Uterus (tissue), 4 donors: Measurements from ENCODE around the gene FSIP1. TPM values are rescaled to one million over a fixed set of nuclear protein-coding genes. Genes with fewer than 3 reads are reported as not detected.

Experiments used
- DNase-seq, 2 donors: peaks; one replicate each; pipeline ENCODE4 v3.0.0-alpha.2; 2019 to 2020
- H3K27ac ChIP-seq, 2 donors: fragments of 200-600 bp; sonication (generic); 1 replicate in 1 of 2; 2 replicates in 1 of 2; pipeline ENCODE4 v1.5.1; 2016 to 2018
- H3K27me3 ChIP-seq, 2 donors: fragments of 200-600 bp; sonication (generic); one replicate each; pipeline ENCODE4 v1.5.1; 2018 to 2019; ENCODE audit warnings: control low read depth in 1 of 2
- H3K36me3 ChIP-seq, 2 donors: fragments of 200-600 bp; sonication (generic); one replicate each; pipeline ENCODE4 v1.5.1; 2019; ENCODE audit warnings: control low read depth in 1 of 2
- H3K4me1 ChIP-seq, 2 donors: fragments of 200-600 bp; sonication (generic); one replicate each; pipeline ENCODE4 v1.5.1; 2018 to 2019; ENCODE audit warnings: control low read depth in 1 of 2
- H3K4me3 ChIP-seq, 2 donors: fragments of 200-600 bp; sonication (generic); 1 replicate in 1 of 2; 2 replicates in 1 of 2; pipeline ENCODE4 v1.5.1; 2018 to 2019; ENCODE audit warnings: mild to moderate bottlenecking in 1 of 2
- H3K9me3 ChIP-seq, 2 donors: fragments of 200-600 bp; sonication (generic); one replicate each; pipeline ENCODE4 v1.5.1; 2019; ENCODE audit warnings: control low read depth in 1 of 2
- CTCF ChIP-seq, 4 experiments: fragments of 200-600 bp in 2 of 4; fragments of 450-650 bp in 2 of 4; sonication (generic) in 2 of 4; IDR thresholded peaks; one replicate each; pipeline ENCODE4 v1.5.1; 2016 to 2019; ENCODE audit warnings: antibody characterized with exemption in 4 of 4, mild to moderate bottlenecking in 2 of 4, moderate library complexity in 1 of 4
- POLR2A ChIP-seq, 2 donors: fragments of 450-650 bp; IDR thresholded peaks; one replicate each; pipeline ENCODE4 v1.6.1; 2016; ENCODE audit warnings: antibody characterized with exemption in 2 of 2, mild to moderate bottlenecking in 1 of 2, moderate library complexity in 1 of 2
- intact Hi-C: fragments of 100-400 bp; cut with DNase I; formaldehyde crosslinking; loops from one replicate; pipeline ENCODE4 v1.15.1; 2023; ENCODE audit warnings: low total_unique reads
- total RNA-seq, 4 donors: library from RNA; depleted of rRNA in 3 of 4; stranded (reverse); fragments of >200 nt in 3 of 4; gene quantifications; one replicate each; pipeline versions ENCODE4 v1.1.0 to v1.2.4, GENCODE V29; 2014 to 2023
- donor health status: DM: yes; HTN: yes; CAD: no.

The FSIP1 gene
- total RNA-seq, 4 donors from 2014 or later, result 0.77 to 4.3 (median 2.6) TPM

- Histone ChIP-seq H3K9me3 (no peaks in the 10 kb centered on the region), H3K4me3 (no peak overlapping the region), H3K4me1 (no peaks in the 10 kb centered on the region), H3K27me3 (no peaks in the 10 kb centered on the region), H3K27ac (no peak overlapping the region), H3K36me3 (no peaks in the 10 kb centered on the region)
- TF ChIP-seq CTCF (IDR thresholded peaks at IDR 0.05), result no peak
- intact Hi-C loops, result no loop called here
- DNase-seq, result no peak
Observed at GRCh38 chr15:39797407-39797806, 14.8 kb upstream of the FSIP1 start.

GRCh38 chr15:39796601-39797000, 14.0 kb upstream of the FSIP1 start:
- Histone ChIP-seq H3K9me3 (no peaks in the 10 kb centered on the region), H3K4me1 (no peaks in the 10 kb centered on the region), H3K27ac (no peak overlapping the region), H3K4me3 (no peak overlapping the region), H3K27me3 (no peaks in the 10 kb centered on the region), H3K36me3 (no peaks in the 10 kb centered on the region)
- DNase-seq, result no peak
- intact Hi-C loops, result no loop called here
- TF ChIP-seq POLR2A (IDR thresholded peaks at IDR 0.05), result no peak
- no peak for TF ChIP-seq CTCF (IDR thresholded peaks at IDR 0.05)

- no peak overlapping the region for H3K4me3 ChIP-seq
Observed at GRCh38 chr15:39795486-39795885, 12.8 kb upstream of the FSIP1 start.

GRCh38 chr15:39794954-39795353, 12.3 kb upstream of the FSIP1 start:
- no peak overlapping the region for H3K27ac ChIP-seq
- DNase-seq, result no peak
- H3K36me3 ChIP-seq, result no peaks in the 10 kb centered on the region
- intact Hi-C loops, result no loop called here
- no peaks in the 10 kb centered on the region for H3K4me1 ChIP-seq
- no peaks in the 10 kb centered on the region for H3K27me3 ChIP-seq
- no peak overlapping the region for H3K4me3 ChIP-seq
- no peaks in the 10 kb centered on the region for H3K9me3 ChIP-seq
- TF ChIP-seq CTCF (IDR thresholded peaks at IDR 0.05) (no peak), POLR2A (IDR thresholded peaks at IDR 0.05) (no peak)

More at GRCh38 chr15:39795486-39795885, 12.8 kb upstream of the FSIP1 start:
- no peak for DNase-seq
- H3K9me3 ChIP-seq, result no peaks in the 10 kb centered on the region
- no peak overlapping the region for H3K27ac ChIP-seq
- intact Hi-C loops, result no loop called here
- no peaks in the 10 kb centered on the region for H3K27me3 ChIP-seq
- H3K4me1 ChIP-seq, result no peaks in the 10 kb centered on the region
- no peaks in the 10 kb centered on the region for H3K36me3 ChIP-seq
- TF ChIP-seq CTCF (IDR thresholded peaks at IDR 0.05) (no peak), POLR2A (IDR thresholded peaks at IDR 0.05) (no peak)

- DNase-seq, result no peak
- H3K36me3 ChIP-seq, result no peaks in the 10 kb centered on the region
- H3K9me3 ChIP-seq, result no peaks in the 10 kb centered on the region
- TF ChIP-seq POLR2A (IDR thresholded peaks at IDR 0.05) (no peak), CTCF (IDR thresholded peaks at IDR 0.05) (no peak)
- H3K4me3 ChIP-seq, result no peak overlapping the region
- intact Hi-C loops, result no loop called here
- no peaks in the 10 kb centered on the region for H3K27me3 ChIP-seq
- no peaks in the 10 kb centered on the region for H3K4me1 ChIP-seq
- no peak overlapping the region for H3K27ac ChIP-seq
Observed at GRCh38 chr15:39793923-39794322, 11.3 kb upstream of the FSIP1 start.
